Activated T-cell treated with anti-CD3 and anti-CD28 coated beads for 48 hours (primary cell): ENCODE results near the gene POMT1.
"Not testable (repeated sequence)": the region's sequence is repeated elsewhere in the genome, so short reads cannot be mapped to it uniquely, and the experiment has no call there.

Experiments used
- DNase-seq: peaks from one replicate; pipeline ENCODE4 v3.0.0-alpha.2; 2020; ENCODE audit warnings: low read depth

The POMT1 gene

GRCh38 chr9:131502781-131503625 is at the start of gene POMT1:
Gene POMT1 (plus strand): TSS chr9:131502918. CDS start chr9:131504219, 1,301 bp downstream.
- DNase-seq: peak; percentile 89

GRCh38 chr9:131454028-131454427 is 48.7 kb upstream of the POMT1 start:
- DNase-seq: no peak

GRCh38 chr9:131455655-131456054 is 47.1 kb upstream of the POMT1 start:
- not testable (repeated sequence) for DNase-seq

DNA sequence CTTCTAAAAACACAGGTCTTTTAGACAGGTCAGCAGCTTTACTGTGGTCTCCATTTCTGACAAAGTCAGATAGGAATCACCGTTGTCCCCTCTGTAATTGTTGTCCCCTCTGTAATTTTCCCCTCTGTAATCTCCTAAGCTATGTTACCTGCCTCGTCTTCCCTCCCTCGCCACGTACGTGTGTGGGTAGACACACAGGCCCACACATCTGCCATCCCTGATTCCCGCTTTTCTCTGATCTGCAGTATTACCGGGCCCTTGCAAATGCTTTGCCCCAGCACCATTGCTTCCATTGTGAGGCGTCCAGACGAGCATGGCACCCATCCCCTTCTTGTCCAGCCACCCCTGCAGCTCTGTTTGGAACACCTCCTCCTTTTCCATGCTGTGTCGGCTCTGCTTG is 45.0 kb upstream of the POMT1 start:
- DNase-seq: no peak

GRCh38 chr9:131459056-131459455 is 43.7 kb upstream of the POMT1 start:
- no peak for DNase-seq

- DNase-seq: no peak
These were observed 41.6 kb upstream of the POMT1 start for GRCh38 chr9:131461166-131461565.

DNA sequence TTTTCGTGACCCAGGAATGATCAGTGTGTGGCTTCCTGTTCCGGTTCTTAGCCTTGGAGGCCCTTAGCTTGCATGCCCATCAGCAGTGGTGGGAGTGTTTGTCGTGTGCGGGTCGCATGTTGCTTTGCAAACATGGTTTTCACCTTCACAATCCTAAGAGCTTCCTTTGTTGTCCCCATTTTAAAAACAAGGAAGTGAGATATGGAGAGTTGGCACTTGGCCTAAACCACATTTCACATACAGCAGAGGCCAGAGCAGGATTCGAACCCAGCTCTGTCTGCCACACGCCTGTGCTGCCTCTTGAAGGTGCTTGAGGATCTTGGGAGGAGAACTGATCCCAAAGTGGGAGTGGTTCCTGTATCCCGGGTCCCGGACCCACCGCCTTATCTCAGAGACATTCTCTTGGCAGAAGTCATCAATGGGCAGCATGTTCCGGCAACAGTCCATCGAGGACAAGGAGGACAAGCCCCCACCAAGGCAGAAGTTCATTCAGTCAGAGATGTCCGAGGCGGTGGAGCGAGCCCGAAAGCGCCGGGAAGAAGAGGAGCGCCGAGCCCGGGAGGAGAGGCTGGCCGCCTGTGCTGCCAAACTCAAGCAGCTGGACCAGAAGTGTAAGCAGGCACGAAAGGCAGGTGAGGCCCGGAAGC is 38.2 kb upstream of the POMT1 start:
- no peak for DNase-seq

DNA sequence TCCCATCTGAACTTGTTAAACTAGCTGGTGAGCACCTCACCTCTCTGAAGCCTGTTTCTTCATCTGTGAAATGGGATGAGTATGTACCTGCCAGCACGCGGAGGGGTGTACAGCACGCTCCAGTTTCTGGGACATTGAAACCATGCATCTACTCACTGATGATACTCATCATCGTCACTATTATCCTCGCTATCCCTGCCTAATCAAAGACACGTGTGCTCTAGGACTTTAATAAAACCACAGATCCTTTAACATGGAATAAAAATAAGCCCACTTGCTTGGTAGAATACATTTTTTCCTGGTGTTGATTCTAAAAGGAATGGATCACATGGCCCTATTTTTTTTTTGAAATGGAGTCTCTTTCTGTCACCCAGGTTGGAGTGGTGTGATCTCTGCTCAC is 37.3 kb upstream of the POMT1 start:
- DNase-seq: no peak

DNA sequence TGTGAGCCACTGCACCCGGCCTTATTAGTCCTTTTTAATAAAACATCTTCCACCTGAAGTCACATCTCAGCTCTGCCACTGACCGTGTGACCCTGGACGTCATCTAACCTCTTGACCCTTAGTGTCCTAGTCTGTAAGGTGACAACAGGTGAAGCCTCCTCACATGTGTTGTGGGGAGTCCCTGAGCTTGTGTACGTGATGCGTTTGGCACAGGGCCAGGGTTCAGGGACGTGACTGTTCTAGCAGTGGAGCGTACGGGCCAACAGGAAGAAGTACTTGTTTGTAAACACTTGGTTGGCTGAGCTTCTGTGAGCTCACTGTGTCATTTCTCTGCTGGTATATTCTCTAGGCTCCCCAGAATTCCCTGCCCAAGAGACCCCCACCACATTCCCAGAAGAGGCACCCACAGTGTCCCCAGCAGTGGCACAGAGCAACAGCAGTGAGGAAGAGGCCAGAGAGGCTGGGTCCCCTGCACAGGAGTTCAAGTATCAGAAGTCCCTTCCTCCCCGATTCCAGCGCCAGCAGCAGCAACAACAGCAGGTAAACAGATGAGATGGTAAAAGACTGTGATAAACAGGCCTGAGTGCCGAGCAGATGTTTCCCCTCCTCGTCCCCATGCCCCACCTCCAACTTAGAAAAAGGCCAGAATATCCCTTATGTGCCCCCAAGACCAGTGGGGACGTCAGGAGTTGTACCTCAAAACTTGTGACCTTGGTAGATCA is 35.3 kb upstream of the POMT1 start:
- DNase-seq: no peak

GRCh38 chr9:131468031-131468430 is 34.7 kb upstream of the POMT1 start:
- DNase-seq: no peak

GRCh38 chr9:131469356-131469755 is 33.4 kb upstream of the POMT1 start:
- DNase-seq: no peak

GRCh38 chr9:131469951-131470350 is 32.8 kb upstream of the POMT1 start:
- no peak for DNase-seq

- no peak for DNase-seq
These were observed 32.1 kb upstream of the POMT1 start for GRCh38 chr9:131470581-131470991.

DNA sequence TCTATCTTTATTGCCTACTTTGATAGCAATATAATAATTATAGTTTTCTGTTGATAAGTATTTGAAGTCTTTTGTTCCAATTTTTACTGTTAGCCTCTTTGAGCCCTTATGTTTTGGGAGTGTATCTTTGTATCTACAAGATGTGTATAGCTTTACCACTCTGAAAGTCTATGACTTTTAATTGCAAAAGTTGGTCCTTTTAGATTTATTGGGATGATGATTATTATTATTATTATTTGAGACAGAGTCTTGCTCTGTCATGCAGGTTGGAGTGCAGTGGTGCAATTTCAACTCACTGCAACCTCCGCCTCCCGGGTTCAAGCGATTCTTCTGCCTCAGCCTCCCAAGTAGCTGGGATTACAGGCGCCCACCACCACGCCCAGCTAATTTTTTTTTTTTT is 30.6 kb upstream of the POMT1 start:
- DNase-seq: not testable (repeated sequence)

GRCh38 chr9:131473198-131473885 is 29.4 kb upstream of the POMT1 start:
- DNase-seq: no peak

DNA sequence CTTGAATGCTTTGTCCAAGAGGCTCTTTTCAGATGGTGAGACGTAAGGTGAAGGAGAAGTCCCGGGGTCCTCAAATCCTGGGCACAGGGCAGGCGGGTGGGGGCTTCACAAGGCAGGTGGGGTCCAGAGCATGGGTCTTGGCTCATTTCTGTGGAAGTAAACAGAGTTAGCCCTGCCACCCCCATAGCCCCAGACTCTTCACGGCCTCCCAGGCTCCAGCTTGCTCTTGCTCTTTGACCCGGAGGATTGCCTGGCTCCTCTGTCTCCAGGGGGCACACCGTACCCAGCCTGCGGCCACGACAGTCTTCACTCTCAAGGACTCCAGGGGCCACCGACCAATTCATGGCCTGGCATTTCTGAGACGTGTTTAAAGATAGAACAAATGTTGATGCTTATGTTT is 28.8 kb upstream of the POMT1 start:
- DNase-seq: no peak

DNA sequence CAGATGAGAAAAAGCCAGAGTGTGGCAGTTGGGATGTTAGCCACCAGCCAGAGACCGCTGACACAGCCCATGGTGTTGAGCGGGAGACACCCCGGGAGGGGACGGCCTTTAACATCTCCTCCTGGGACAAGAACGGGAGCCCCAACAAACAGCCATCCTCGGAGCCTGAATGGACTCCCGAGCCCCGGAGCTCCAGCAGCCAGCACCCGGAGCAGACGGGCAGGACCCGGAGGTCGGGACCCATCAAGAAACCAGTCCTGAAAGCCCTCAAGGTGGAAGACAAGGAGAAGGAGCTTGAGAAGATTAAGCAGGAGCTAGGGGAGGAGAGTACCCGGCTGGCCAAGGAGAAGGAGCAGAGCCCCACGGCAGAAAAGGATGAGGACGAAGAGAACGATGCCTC is 28.0 kb upstream of the POMT1 start:
- DNase-seq: no peak

GRCh38 chr9:131475111-131475955 is 27.4 kb upstream of the POMT1 start:
- no peak for DNase-seq

DNA sequence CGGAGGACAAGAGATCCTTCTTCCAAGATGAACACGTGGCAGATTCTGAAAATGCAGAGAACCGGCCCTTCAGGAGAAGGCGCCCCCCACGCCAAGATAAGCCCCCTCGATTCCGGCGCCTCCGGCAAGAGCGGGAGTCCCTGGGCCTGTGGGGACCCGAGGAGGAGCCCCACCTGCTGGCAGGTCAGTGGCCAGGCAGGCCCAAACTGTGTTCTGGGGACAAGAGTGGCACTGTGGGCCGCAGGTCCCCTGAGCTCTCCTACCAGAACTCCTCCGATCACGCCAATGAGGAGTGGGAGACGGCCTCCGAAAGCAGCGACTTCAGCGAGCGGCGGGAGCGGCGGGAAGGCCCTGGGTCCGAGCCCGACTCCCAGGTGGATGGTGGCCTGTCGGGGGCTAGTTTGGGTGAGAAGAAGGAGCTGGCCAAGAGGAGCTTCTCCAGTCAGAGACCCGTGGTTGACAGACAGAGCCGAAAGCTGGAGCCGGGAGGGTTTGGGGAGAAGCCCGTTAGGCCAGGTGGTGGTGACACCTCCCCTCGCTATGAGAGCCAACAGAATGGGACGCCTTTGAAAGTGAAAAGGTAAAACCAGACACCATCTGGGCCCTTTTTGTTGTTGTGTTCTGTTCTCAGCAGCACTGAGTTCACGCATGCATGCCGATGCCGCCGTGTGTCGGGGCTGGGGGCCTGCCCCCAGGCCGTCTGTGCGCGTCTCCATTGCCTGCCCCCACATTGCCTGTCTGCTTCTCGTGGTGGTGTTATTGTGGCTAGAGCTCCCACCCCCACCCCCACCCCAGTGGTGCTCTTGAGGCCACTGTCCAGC is 26.6 kb upstream of the POMT1 start:
- no peak for DNase-seq

GRCh38 chr9:131476777-131477345 is 25.9 kb upstream of the POMT1 start:
- no peak for DNase-seq
